ENCODE data around the gene LOXL1.
"Not testable (repeated sequence)": the region's sequence is repeated elsewhere in the genome, so short reads cannot be mapped to it uniquely, and the experiment has no call there.

Gene LOXL1

DNA sequence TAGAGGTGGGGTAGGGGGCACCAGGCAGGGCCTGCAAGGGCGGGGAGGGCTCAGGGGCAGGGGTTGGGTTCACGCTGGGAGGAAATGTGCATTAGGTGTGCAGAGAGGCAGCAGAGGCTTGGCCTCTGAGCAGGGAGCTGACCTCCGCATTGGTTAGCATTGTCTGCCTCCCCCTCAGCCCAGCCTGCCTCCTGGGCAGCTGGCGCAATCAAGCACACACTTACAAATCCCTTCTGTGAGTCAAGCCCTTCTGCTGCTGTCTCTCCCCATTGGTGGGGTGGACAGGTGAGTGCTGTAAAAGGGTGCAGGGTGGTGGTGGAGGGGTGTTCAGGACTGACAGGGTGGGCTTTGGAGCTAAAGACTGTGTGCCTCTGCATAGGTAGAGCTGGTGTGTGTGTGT lies 9.3 kb downstream of the LOXL1 start:
- no peak for TF ChIP-seq CTCF (IDR thresholded peaks at IDR 0.05; ENCODE audit: insufficient read depth, low read depth, low read length, missing control alignments)
- DNase-seq (ENCODE audit: low read depth) = peak; percentile 65
- H3K4me3 ChIP-seq (ENCODE audit: low read length) = no peak overlapping the region

GRCh38 chr15:73936181-73936580 lies 9.9 kb downstream of the LOXL1 start:
- peak; percentile 22 for TF ChIP-seq CTCF (IDR thresholded peaks at IDR 0.05; ENCODE audit: insufficient read depth, low read depth, low read length, missing control alignments)
- DNase-seq (ENCODE audit: low read depth) = peak; percentile 87
- no peak overlapping the region for H3K4me3 ChIP-seq (ENCODE audit: low read length)

DNA sequence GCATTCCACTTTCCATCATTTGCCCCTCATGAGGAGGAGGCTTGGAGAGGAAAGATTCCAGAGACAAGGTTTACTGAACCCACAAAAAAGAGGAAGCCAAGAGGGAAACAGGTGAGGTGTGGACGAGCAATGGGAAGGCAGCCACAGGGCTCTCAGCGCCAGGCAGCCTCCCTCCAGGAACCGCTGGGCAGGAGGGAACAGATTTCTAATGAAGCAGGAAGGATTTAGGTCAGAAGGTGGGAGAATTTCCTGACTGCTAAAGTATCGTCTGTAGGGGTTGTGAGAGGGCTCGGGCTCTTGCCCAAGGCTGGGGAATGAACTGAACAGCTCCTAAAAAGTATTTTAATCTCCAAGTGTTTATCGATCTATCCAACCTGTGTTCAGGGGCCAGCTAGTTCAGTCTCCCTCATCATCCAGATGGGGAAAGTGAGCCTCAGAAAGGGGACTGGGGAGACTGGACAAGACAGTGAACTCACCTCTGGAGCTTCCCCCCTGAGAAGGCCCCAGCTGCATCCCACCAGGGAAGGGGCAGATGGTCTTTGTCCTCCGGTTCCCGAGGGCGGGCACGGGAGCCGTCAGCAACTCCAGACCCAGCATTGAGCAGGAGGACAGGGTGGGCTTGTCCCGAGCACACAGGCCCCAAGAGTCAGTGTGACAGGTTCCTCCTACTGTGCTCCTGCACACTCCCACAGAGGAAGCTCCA lies 10.5 kb downstream of the LOXL1 start:
- no peak for DNase-seq (ENCODE audit: low read depth)
- TF ChIP-seq CTCF (IDR thresholded peaks at IDR 0.05; ENCODE audit: insufficient read depth, low read depth, low read length, missing control alignments) = no peak
- no peak overlapping the region for H3K4me3 ChIP-seq (ENCODE audit: low read length)

- no peak for DNase-seq (ENCODE audit: low read depth)
- TF ChIP-seq CTCF (IDR thresholded peaks at IDR 0.05; ENCODE audit: insufficient read depth, low read depth, low read length, missing control alignments) = no peak
- H3K4me3 ChIP-seq (ENCODE audit: low read length) = no peak overlapping the region
These were observed 11.0 kb downstream of the LOXL1 start for GRCh38 chr15:73937296-73937695.

DNA sequence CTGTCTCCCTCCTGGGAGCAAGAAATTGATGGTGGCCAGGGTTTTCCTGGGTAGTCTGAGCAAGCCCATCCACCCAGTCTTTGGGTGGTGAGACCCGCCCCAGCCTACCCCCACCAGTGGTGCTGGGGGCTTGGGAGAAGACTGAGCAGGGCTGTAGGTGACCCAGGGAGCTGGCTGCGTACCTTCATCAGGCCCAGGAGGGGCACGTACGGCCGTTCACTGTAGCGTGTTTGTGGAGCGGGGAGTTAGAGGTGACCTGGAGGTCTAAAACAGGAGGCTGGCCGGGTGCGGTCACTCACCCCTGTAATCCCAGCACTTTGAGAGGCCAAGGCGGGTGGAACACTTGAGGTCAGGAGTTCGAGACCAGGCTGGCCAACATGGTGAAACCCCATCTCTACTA lies 11.5 kb downstream of the LOXL1 start:
- TF ChIP-seq CTCF (IDR thresholded peaks at IDR 0.05; ENCODE audit: insufficient read depth, low read depth, low read length, missing control alignments) = no peak

DNA sequence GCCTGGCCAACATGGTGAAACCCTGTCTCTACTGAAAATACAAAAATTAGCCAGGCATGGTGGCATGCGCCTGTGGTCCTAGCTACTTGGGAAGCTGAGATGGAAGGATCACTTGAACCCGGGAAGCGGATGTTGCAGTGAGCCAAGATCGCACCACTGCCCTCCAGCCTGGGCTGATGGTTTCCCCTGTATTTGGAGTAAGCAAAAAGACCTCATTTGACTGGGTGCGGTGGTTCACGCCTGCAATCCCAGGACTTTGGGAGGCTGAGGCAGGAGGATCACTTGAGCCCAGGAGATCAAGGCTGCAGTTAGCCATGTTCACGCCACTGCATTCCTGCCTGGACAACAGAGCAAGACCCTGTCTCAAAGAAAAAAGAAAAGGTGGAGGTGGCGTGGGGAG lies 12.3 kb downstream of the LOXL1 start:
- DNase-seq (ENCODE audit: low read depth); H3K4me3 ChIP-seq (ENCODE audit: low read length): not testable (repeated sequence)

More for the DNA sequence above, 11.5 kb downstream of the LOXL1 start:
- no peak for DNase-seq (ENCODE audit: low read depth)
- H3K4me3 ChIP-seq (ENCODE audit: low read length) = no peak overlapping the region

- no peak for DNase-seq (ENCODE audit: low read depth)
- no peak overlapping the region for H3K4me3 ChIP-seq (ENCODE audit: low read length)
- no peak for TF ChIP-seq CTCF (IDR thresholded peaks at IDR 0.05; ENCODE audit: insufficient read depth, low read depth, low read length, missing control alignments)
These were observed 12.9 kb downstream of the LOXL1 start for GRCh38 chr15:73939138-73939537.

Measured in epithelial cell of esophagus (primary cell).